Measurements from ENCODE around the gene KCNIP4.

GRCh38 chr4:21242163-21242562 is 706.4 kb downstream of the KCNIP4 start:
- no peak for TF ChIP-seq EZH2 (IDR thresholded peaks at IDR 0.05; ENCODE audit: insufficient read depth, poor library complexity, severe bottlenecking)
- no peak for TF ChIP-seq EZH2phosphoT487 (IDR thresholded peaks at IDR 0.05; ENCODE audit: insufficient read depth, low read depth)

Measured in GM23248 (cell line).